HG02852 (cell line): ENCODE data around the gene SNCB.

ENCODE experiments used
- ATAC-seq: cut with Tn5 transposase; IDR thresholded peaks from one replicate; pipeline ENCODE4 v1.9.1; 2021; ENCODE audit warnings: mild to moderate bottlenecking, moderate library complexity; ENCODE audit not compliant: unreplicated experiment

SNCB gene

DNA sequence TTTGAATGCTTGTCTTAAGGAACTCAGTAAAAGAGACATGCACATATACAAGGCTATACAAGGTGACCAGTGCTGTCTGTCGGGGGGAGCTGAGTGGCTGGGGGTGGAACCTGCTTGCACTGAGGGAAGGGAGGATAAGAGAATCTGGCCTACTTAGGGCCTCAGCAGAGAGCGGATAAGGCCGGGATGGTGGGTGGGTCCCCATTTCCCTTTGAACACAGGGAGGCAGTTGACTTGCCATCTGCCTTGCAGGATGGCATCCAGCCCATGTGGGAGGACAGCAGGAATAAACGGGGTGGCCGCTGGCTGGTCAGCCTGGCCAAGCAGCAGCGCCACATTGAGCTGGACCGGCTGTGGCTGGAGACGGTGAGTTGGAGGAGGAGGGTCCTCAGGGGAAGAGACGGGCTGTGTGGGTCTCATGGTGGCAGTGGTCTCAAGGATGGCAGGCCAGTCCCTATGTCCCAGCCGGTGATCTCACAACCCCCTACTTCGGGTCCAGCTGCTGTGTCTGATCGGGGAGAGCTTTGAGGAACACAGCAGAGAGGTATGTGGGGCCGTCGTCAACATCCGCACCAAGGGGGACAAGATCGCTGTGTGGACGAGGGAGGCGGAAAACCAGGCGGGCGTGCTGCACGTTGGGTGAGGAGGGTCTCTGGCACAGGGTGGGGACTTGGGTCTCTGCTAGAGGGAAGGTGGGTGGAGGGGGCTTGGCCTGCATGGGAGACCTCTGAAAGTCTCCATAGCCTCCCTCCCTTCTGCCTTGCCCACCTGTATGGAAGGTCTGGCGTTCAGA is 14.7 kb upstream of the SNCB start:
- ATAC-seq, result no peak

DNA sequence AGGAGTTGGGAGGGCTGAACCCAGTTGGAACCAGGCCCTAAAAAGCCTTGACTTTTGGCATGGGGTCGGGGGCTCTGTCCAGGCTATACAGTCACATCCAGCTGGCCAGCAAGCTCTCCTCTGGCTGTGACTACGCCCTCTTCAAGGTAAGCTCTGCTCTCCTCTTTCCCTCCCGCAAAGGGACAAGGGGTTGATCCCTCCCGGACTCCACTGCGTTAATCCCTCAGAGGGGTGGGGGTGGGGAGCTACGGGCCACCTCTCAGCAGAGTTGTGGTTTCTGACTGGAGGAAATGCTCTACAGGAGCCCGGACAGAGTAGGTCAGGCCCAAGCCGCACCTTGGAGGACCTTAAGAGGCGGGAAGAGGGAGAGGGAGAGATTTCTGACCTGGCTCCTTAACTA is 14.0 kb upstream of the SNCB start:
- ATAC-seq, result no peak

DNA sequence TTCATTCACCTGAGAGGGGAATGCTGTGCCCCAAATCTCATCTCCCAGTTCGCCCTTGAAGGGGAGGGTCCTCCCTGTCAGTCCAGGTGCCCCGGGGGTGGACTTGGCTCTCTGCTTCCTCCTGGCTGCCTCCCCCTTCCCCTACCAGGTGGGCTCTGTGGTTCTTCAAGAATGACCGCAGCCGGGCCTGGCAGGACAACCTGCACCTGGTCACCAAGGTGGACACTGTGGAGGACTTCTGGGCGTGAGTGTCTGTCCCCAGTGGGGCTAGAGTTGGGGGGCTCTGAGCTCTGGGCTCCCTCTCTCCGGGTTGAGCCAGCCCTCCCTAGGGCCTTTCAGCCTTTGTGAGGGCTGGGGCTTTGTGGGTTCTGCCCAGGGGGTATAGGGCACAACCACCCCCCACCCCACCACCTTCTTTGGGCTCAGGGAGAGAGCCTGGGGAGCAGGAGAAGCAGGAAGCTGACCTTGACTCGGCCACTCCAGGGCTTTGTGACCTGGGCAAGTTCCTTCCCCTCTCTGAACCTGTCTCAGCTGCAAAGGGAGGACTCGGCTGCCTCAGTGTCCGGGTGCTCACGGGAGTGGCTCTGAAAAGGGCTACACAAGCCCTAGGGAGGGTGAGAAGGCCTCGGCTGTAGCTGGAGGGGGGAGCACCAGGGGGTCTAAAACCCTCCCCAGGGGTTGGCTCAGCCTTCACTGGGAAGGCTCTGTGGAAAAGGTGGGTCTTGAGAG is 13.3 kb upstream of the SNCB start:
- ATAC-seq, result no peak

DNA sequence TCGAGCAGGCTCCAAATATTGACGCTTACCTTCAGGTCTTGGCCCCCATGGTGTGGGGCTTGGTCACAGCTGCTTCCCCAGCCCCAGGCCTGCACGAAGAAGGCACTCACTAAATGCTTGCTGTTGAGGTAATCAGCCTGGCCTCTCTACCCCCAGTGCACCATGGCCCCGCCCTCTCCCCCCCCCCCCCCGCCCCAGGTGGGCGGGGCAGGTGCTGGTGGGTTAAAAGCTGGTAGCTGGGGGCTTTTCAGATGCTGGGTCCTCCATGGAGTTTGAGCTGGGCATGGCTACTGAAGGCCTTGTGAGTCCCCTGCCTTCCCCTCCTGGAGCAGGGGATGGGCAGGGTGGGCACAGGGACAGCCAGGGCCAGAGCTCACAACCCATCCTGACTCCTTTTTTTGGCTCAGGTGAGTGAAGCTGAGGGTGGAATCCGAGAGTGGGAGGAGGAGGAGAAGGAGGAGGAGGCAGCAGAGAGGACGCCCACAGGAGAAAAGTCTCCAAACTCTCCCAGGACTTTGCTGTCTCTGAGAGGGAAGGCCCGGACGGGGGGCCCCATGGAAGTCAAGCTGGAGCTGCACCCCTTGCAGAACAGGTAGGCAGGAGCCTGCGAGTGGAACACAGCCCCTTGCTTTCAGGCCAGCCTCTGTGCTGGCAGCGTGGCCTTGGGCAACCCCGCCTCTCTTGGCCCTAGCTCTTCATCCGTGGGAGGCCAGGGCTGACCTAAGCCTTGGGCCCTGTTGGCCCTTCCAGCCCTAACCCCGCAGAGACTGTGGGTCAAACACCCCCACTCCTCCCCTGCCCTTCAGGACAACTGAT is 12.5 kb upstream of the SNCB start:
- ATAC-seq, result no peak

DNA sequence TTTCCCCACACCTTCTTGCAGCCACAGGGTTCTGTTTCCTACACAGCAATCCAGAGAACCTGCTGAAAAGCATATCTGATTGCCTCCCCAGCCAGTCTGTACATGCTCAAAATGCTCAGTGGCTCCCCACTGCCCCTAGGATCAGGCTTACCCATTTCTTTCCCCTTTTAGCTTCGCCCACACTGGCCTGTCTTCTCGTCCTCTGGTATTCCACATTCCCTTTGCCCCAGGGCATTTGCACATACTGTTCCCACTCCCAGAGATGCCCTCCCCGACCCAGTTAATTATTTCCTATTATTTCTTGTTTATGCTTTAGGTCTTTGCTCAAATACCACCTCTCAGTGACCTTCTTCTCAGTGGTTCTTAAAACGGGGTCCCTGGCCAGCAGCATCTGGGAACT is 10.3 kb upstream of the SNCB start:
- ATAC-seq, result no peak

DNA sequence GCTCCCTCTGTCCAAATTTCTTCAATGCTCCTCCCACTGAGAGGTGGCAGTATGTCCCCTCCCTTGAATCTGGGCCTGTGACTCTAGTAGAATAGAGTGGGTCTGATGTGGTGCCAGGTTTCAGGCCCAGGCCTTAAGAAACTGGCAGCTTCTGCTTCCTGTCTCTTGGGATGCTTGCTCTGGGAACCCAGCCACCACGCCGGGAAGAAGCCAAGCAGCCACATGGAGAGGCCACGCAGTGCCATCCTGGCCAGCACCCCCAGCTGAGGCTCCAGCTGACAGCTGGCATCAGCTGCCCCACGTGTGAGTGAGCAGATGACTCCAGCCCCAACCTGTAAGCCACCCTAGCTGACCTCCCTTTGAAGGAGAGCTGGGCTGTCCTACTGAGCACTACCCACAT is 9.6 kb upstream of the SNCB start:
- no peak for ATAC-seq

DNA sequence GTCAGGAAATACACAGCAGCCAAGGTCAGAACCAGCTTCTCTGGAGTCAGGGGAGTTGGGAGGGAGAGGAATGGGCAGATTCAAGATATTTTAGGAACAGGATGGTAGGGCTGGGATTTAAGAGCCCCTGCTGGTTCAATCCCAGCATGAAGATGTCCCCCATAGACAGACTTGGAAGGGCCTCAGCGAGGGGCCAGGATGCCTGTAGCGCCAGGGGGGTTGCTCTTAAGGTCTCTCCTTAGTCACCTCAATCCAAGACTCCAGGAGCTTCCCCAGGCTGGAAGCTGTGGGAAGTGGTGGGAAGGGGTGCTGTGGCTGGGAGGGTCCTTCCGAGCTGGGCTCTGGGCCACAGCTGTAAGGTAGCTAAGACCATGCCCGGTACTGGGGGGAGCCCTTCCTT is 8.9 kb upstream of the SNCB start:
- no peak for ATAC-seq

DNA sequence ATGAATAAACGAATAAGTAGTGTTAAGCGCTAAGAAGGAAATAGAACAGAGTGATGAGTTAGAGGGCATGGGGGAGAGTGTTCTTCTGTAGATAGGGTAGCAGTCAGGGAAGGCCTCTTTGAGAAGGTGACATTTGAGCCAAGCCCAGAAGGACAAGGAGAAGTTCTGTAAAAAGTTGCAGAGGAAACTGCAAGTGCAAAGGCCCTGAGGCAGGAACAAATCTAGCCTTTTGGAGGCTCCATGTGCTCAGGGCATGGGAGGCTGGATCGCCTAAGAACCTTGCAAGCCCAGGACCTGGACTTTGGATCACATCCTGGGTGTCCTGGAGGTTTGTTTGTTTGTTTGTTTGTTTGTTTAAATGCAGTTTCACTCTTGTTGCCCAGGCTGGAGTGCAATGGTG is 8.1 kb upstream of the SNCB start:
- no peak for ATAC-seq

DNA sequence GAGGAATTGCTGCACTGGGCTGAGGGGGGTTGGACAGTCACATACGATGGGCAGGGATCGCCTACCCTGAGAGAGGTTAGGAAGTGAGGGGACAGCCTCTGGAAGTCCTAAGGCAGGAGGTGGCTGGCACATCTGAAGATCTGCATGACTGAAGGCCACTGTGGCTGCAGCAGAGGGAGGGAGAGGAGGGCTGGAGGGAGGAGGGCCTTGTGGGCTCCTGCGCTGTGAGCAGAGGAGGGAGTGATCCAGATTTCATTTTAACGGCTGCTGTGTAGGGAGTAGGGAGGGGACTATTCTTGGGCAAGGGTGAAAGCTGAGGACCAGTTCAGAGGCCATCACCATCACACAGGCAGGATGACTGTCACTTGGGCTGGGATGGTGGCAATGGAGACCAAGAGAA is 7.2 kb upstream of the SNCB start:
- no peak for ATAC-seq

DNA sequence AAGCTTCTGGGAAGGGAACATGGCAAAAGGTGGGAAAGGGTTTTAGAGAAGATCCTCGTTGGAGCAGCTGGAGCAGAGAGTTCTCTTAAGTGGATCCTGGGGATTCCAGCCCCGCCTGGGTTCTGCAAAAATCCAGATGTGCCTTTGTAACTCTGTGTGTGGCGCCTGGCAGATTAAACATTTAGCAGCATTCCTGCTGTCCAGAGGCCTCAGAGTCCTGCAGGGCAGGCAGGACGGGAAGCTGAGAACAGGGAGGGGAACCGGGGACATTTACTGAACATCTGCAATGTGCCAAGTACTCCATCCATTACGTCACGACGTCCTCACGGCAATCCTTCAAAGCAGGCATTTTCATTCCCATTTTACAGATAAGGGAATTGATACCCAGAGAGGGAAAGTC is 6.1 kb upstream of the SNCB start:
- no peak for ATAC-seq

DNA sequence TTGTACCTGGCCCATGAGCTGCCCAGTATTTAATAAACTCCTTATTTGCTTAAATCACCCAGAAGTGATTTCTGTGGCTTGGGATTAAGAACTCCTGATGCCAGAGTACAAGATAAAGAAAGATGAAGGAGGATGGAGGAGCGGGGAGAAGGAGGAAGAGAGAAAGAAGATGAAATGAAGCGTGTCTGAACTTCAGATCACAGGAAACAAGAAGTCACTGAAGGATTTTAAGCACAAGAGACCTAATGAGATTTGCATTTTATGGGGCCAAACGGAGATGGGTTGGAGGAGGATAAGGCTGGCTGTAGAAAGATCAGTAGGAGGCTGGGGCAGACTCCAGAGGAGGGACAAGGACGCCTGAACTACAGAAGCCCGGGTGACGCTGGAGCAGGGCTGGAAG is 3.3 kb upstream of the SNCB start:
- ATAC-seq, result no peak

DNA sequence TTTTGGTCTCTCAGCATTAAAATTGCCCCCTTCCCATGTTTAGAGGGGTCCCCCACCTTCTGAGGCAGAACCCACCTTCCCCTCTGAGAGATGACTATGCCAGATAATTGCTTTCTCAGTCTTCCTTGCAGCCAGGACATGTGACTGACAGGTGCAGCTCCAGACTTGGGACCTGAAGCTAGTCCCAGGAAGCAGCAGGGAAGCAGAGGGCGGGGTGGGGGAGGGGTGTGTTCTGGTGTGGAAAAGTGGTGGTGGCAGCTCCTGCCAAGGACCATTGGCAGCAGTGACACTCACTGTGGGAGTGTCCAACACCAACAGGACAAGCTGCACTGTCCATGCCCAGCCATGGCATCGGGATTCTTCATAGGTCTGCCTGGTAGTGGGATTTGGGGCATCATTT is 2.4 kb upstream of the SNCB start:
- no peak for ATAC-seq

DNA sequence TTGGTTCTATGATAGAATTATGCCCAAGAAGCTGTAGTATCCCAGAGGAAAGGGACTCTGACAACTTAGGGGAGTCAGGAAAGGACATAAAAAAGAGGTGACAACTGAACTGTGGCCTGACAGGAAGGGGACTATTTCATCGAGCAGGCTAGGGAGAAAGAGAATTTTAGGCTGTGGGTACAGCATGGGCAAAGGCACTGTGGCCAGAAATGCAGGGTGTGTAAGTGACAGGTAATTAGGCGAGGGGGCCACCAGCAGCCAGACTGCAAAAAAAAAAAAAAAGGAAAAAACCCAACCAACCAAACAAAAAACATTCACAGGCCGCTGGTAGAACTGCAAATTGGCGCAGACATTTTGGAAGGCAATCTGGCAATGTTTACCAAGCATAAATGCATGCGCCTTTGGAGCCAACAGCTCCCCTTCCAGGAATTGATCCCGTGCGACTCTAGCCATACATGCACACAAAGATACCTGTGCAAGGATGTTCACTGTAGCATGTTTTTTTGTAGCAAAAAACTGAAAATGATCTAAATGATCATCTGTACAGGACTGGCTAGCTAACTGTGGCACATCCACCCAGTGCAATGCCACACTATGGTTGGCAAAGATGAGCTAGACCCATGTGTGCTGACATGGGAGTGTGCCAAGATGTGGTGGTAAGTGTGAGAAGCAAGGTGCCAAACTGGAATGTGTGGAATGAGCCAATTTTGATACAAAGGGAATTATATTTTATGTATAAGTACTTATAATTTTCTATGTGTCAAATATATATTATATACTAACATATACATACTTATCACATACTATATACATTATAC is 1.3 kb upstream of the SNCB start:
- ATAC-seq, result no peak

DNA sequence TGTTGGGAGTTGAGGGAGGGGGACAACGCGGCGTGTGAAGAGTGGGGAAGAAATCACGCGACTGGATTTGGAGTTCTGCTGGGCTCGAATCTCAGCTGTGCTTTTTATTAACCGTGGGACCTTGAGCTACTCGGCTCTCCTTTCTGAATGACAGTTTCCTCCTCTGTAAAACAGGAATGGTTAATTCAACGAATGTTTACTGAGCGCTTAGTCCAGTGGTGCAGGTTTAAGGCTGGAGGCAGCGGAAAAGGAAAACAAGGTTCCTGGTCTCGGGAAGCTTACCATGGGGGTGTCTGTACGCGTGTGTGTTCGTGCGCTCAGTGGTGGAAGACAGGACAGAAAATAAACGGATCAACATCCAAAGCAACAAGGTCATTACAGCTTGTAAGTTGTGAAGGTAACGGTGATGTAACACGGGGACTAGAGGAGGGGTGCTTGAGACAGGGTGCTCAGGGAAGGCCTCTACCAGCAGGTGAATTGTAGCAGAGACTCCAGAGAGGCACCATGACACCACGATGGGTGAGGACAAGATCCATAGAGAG is 418 bp upstream of the SNCB start:
- no peak for ATAC-seq

DNA sequence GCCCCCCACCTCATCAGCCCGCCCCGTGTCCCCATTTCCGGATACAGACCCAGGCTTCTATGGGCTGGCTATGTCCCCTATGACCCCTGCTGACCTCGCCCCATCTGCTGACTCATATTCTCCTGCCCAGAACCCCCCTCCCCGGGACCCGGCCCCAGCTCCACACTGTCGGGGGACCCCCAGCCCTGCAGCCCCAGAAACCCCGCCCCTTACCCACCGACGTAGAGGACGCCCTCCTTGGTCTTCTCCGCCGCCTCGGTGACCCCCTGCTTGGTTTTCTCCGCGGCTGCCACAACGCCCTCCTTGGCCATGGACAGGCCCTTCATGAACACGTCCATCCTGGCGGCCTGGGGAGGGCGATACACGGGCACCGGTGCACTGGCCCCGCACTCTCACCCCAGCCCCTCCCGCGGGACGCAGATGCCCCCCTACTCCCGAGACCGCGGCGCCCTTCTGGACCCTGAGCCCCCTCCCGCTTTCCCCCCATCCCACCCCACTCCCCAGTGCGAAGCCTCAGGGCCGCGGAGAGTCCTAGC is 949 bp downstream of the SNCB start:
- ATAC-seq, result no peak

DNA sequence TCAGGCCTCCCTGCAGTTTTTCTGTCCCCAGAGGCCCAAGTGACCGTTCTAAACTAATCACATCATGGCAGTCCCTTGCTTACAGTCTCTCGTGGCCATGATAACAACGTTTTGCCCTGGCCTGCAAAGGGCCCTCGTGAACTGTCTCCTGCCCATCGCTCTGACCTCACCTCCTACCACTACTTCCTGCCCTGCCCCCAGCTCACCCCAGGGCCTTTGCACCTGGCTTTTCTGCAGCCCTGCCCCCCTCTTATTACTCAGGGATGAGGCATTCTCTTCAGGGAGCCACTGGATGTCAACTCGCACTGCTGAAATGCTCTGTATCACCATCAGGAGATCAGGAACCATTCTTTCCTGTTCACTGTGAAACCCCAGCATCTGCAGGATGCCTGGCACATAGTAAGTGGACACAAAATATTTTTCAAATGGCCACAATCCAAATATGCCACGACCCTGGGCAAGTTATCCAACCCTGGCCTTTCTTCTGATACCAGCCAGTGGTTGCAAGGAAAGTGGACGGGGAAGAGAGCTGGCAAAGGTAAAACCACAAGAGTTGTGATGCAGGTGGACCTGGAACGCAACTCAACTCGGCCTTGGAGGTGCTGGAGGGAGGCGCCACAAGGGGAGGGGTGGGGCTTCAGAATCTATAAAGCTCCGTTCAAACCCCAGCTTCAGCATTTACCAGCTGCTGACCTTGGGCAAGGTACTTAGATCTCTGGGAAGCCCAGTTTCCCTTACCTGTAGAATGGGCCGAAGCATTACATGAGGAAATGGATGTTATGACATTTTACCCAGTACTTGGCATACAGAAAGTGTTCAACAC is 1.7 kb downstream of the SNCB start:
- no peak for ATAC-seq

DNA sequence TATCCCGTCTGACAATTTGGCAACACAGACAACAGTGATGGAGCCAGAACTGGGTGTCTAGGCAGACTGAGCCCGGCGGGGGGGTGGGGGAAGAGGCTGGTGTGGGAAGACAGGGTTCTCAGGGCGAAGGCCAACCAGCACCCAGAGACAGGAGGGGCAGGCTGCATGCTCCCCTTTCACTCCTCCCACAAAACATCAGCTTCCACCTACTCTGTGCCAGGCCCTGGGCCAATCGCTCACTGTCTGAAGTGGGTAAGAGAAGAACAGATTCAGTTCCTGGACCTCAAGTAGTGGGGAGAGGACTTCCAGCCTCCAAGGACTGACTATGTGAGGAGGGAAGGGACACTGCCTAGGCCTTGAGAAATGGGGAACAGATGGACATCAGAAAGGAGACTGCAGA is 2.8 kb downstream of the SNCB start:
- ATAC-seq, result no peak

DNA sequence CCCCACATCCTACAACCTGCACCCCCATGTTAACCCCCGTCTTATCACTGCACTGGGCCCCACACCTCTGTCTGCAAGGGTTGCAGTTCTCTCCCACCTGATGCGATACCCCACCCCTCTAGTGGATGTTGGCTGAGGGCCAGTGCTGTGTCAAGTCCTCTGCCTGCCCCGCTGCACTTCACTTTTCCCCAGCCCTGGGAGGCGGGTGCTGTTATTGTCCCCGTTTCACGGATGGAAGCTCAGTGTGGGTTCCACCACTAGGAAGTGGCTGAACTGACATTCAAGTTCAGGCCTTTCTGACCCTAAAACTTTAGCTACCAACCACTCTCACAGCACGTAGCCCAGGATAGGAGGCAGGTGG is 3.5 kb downstream of the SNCB start:
- no peak for ATAC-seq

DNA sequence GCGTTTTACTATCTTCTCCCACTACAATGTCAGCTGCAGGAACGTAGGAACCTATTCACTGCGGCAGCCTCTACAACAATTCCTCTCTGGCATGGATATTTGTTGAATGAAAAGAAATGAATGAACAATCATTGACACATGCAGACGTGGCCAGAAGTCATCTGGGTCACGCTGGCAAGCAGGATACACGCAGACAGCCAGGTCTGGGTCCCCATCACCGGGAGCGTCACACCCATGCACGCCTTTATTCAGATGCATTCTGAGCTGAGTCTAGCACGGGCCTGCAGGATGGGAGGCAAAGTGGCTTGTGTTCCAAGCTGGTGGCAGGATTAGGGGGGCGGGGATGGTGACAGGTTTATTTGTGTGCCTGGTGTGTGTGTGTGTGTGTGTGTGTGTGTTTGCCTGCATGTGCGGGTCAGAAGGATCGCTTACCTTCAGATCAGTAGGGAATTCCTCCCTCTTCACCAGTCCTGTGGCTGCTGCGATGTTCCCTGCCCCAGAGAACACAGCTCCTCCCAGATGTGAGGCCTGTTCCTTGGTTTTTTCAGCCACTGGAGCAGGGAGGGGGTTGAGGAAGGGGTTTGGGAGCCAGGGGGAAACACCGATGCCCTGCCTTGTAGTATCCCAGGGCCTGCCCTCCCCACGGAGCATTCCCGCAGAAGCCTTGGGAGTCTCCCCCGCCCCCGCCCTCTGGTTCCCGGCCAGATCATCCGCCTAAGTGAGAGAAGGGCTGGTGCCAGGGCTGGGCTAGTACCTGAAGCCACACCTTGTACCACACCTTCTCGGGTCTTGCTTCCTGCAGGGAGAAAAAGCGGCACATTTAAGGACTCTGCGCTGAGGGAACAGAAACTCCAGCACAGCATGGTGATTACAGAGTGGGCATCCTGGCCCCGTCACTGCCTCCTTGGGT is 4.1 kb downstream of the SNCB start:
- no peak for ATAC-seq
